ENCODE data around the gene SLC26A4.

DNA sequence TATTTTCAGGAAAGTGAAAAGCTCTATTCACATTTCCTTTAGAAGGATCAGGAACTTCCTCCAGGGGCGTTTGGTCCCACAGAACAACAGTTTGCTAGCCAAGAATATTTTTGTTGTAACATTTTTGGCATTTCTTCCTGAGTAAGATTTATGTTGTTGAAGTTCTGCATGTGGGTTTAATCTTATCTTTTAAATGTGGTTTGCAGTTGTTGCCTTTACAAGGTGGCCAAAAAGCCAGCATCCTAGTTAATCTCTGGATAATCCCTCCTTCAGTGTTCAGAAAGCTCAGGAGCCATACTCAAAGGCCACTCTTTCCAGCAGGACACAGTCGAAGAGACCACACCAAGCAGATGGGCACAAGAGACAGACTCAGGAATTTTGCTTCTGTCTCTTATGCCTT, 30.0 kb downstream of the SLC26A4 start:
- TF ChIP-seq POLR2A (IDR thresholded peaks at IDR 0.05; ENCODE audit: low read length) (no peak), GATA1 (IDR thresholded peaks at IDR 0.05; ENCODE audit: low read depth, low read length) (no peak)

Measured in erythroblast (primary cell).